Measurements from ENCODE around the gene OR4K15. TPM values are rescaled to one million over a fixed set of nuclear protein-coding genes. Genes with fewer than 3 reads are reported as not detected.

Gene OR4K15
- total and polyA plus RNA-seq, 2 of the 4 experiments (the other 2 are of a cell fraction), result not detected

DNA sequence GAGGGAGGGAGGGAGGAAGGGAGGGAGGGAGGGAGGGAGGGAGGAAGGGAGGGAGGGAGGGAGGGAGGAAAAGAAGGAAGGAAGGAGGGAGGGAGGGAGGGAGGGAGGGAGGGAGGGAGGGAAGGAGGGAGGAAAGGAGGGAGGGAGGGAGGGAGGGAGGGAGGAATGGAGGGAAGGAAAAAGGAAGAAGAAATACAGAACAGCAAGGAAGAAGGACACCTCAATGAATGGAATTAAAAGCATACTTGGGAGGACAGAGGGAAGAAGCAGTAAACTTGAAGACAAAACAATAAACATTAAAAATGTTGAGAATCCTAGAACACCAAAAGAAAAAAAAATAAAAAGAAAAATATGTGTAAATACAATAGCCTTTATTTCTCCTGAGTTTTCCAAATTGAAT lies 32.8 kb downstream of the OR4K15 start:
- no peak overlapping the region for H4K5ac ChIP-seq (ENCODE audit: low read depth, low read length)
- in situ Hi-C loops (cut with MboI; ENCODE audit: low sequenced_read_pairs), result no loop called here
- ATAC-seq (ENCODE audit: low read depth), result no peak

More for the DNA sequence above, 32.8 kb downstream of the OR4K15 start:
- no peak overlapping the region for H4K91ac ChIP-seq (ENCODE audit: insufficient read depth, low read depth, low read length)
- dilution Hi-C loops (cut with HindIII; ENCODE audit: low sequenced_read_pairs, unreplicated experiment), result no loop called here
- no peaks in the 10 kb centered on the region for H3K4me1 ChIP-seq (ENCODE audit: control insufficient read depth, insufficient read depth, low read length)
- H3K4ac ChIP-seq (ENCODE audit: low read depth, low read length), result no peak overlapping the region
- no peak overlapping the region for H3K56ac ChIP-seq (ENCODE audit: extremely low read depth, insufficient read depth, low read length)
- H3K79me1 ChIP-seq (ENCODE audit: low read depth in 1 of 2, low read length in 2 of 2), result no peaks in the 10 kb centered on the region
- no peak overlapping the region for H2BK20ac ChIP-seq (ENCODE audit: low read depth, low read length)
- no peak overlapping the region for H3K18ac ChIP-seq (ENCODE audit: low read depth, low read length)
- no peak overlapping the region for H2BK5ac ChIP-seq (ENCODE audit: low read depth, low read length, poor library complexity, severe bottlenecking)
- no peaks in the 10 kb centered on the region for H3K36me3 ChIP-seq (ENCODE audit: control insufficient read depth, insufficient read depth, low read length)
- H4K20me1 ChIP-seq (ENCODE audit: insufficient read depth, low read length), result no peaks in the 10 kb centered on the region
- H2AK9ac ChIP-seq (replicated peaks; ENCODE audit: low read depth, low read length, poor library complexity), result no peak overlapping the region
- POLR2A ChIA-PET (ENCODE audit: unreplicated experiment), result no interaction called here
- CTCF ChIA-PET, result no interaction called here
- H3K4me3 ChIP-seq (ENCODE audit: insufficient read depth, low read depth, low read length), result no peak overlapping the region
- H3K9me1 ChIP-seq (ENCODE audit: insufficient read depth, low read length), result no peaks in the 10 kb centered on the region
- H3K9me3 ChIP-seq (ENCODE audit: control insufficient read depth, insufficient read depth, low read length), result 0 out of 2 replicates have a peak, but pooled peaks cover 2% of the 10 kb centered on the region
- TF ChIP-seq CEBPB (IDR thresholded peaks at IDR 0.05; ENCODE audit: low read depth, low read length), result no peak
- no peak for TF ChIP-seq MAFK (IDR thresholded peaks at IDR 0.05; ENCODE audit: low read depth, low read length)
- TF ChIP-seq MAZ (IDR thresholded peaks at IDR 0.05; ENCODE audit: borderline replicate concordance, low read depth, low read length), result no peak
- TF ChIP-seq NFE2L2 (IDR thresholded peaks at IDR 0.05; ENCODE audit: low read depth, low read length), result no peak
- TF ChIP-seq RCOR1 (IDR thresholded peaks at IDR 0.05; ENCODE audit: insufficient replicate concordance, low read length), result no peak
- TF ChIP-seq MXI1 (IDR thresholded peaks at IDR 0.05; ENCODE audit: borderline replicate concordance, low read depth, low read length), result no peak
- TF ChIP-seq, protein P1, sequence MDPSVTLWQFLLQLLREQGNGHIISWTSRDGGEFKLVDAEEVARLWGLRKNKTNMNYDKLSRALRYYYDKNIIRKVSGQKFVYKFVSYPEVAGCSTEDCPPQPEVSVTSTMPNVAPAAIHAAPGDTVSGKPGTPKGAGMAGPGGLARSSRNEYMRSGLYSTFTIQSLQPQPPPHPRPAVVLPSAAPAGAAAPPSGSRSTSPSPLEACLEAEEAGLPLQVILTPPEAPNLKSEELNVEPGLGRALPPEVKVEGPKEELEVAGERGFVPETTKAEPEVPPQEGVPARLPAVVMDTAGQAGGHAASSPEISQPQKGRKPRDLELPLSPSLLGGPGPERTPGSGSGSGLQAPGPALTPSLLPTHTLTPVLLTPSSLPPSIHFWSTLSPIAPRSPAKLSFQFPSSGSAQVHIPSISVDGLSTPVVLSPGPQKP (IDR thresholded peaks at IDR 0.05; ENCODE audit: borderline replicate concordance, low read depth, low read length), result no peak
- no peak for TF ChIP-seq SMC3 (IDR thresholded peaks at IDR 0.05; ENCODE audit: low read depth, low read length)
- TF ChIP-seq CHD1 (IDR thresholded peaks at IDR 0.05; ENCODE audit: low read depth, low read length), result no peak
- TF ChIP-seq RFX5 (IDR thresholded peaks at IDR 0.05; ENCODE audit: low read depth, low read length), result no peak
- no peak for TF ChIP-seq POLR2A (IDR thresholded peaks at IDR 0.05; ENCODE audit: low read depth, low read length)
- no peak for TF ChIP-seq BHLHE40 (IDR thresholded peaks at IDR 0.05; ENCODE audit: low read depth, low read length)
- TF ChIP-seq, protein P2, sequence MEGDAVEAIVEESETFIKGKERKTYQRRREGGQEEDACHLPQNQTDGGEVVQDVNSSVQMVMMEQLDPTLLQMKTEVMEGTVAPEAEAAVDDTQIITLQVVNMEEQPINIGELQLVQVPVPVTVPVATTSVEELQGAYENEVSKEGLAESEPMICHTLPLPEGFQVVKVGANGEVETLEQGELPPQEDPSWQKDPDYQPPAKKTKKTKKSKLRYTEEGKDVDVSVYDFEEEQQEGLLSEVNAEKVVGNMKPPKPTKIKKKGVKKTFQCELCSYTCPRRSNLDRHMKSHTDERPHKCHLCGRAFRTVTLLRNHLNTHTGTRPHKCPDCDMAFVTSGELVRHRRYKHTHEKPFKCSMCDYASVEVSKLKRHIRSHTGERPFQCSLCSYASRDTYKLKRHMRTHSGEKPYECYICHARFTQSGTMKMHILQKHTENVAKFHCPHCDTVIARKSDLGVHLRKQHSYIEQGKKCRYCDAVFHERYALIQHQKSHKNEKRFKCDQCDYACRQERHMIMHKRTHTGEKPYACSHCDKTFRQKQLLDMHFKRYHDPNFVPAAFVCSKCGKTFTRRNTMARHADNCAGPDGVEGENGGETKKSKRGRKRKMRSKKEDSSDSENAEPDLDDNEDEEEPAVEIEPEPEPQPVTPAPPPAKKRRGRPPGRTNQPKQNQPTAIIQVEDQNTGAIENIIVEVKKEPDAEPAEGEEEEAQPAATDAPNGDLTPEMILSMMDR (conservative IDR thresholded peaks at IDR 0.05; ENCODE audit: low read depth, low read length), result no peak
- no peak for TF ChIP-seq RAD21 (IDR thresholded peaks at IDR 0.05; ENCODE audit: low read length)
- TF ChIP-seq FOS (IDR thresholded peaks at IDR 0.05; ENCODE audit: low read depth, low read length), result no peak
- TF ChIP-seq, protein P3, sequence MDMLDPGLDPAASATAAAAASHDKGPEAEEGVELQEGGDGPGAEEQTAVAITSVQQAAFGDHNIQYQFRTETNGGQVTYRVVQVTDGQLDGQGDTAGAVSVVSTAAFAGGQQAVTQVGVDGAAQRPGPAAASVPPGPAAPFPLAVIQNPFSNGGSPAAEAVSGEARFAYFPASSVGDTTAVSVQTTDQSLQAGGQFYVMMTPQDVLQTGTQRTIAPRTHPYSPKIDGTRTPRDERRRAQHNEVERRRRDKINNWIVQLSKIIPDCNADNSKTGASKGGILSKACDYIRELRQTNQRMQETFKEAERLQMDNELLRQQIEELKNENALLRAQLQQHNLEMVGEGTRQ (IDR thresholded peaks at IDR 0.05; ENCODE audit: low read depth, low read length), result no peak
- intact Hi-C loops (cut with micrococcal nuclease), result no loop called here
- H3K9ac ChIP-seq (ENCODE audit: low read depth, low read length), result no peak overlapping the region
- no peak overlapping the region for H2BK120ac ChIP-seq (ENCODE audit: low read depth, low read length)
- no peak overlapping the region for H2AK5ac ChIP-seq (ENCODE audit: low read depth, low read length)
- DNase-seq, result no peak
- H3K27me3 ChIP-seq (ENCODE audit: control insufficient read depth, insufficient read depth, low read length), result no peaks in the 10 kb centered on the region
- no peak overlapping the region for H3K27ac ChIP-seq (ENCODE audit: insufficient read depth, low read length)
- H2BK15ac ChIP-seq (ENCODE audit: low read depth, low read length), result no peak overlapping the region
- no peak overlapping the region for H3K14ac ChIP-seq (replicated peaks; ENCODE audit: low read depth, low read length)
- H2AFZ ChIP-seq (replicated peaks; ENCODE audit: low read length, poor library complexity), result no peak overlapping the region
- H3K23ac ChIP-seq (ENCODE audit: low read depth, low read length), result no peak overlapping the region
- no peak overlapping the region for H3K4me2 ChIP-seq (ENCODE audit: low read depth, low read length)
- BruUV-seq (replicated peaks), result no TSS peak
- no peak overlapping the region for H4K8ac ChIP-seq (ENCODE audit: low read depth in 2 of 2, low read length in 2 of 2)

Data from IMR-90 (cell line).